Putamen (tissue), 1 donor: Measurements from ENCODE around the gene LSM2.

Experiments used
- DNase-seq: peaks from one replicate; pipeline ENCODE4 v3.0.0-alpha.2; 2016; ENCODE audit warnings: low spot score

LSM2 gene

GRCh38 chr6:31750411-31751022 is 56.2 kb downstream of the LSM2 start:
- DNase-seq: no peak

DNA sequence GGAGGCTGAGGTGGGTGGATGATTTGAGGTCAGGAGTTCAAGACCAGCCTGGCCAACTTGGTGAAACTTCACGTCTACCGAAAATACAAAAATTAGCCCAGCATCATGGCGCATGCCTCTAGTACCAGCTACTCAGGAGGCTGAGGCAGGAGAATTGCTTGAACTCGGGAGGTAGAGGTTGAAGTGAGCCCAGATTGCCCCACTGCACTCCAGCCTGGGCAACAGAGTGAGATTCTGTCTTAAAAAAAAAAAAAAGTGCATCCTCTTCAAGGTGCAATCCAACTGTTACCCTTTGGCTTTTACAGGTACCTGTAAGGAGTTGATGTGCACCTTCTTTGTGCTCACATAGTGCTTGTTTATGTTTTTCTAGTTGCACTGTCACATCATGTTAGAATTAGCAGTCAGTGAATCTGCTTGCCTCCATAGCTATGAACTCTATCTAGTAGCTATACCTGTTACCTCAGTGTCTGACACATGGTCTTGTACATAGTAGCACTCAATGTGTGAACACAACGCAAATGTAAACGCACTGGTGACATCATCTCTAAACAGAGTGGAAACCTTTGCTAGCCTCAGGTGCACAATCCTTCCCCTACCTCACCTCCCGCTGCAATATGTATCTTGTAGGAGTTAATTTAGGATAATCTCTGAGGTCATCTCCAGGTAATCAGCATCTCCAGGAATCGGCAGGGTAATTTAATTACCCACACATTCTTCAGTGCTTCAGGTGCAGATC is 57.3 kb downstream of the LSM2 start:
- DNase-seq: no peak
